K562 (cell line): ENCODE data around the gene NTN3. TPM values are rescaled to one million over a fixed set of nuclear protein-coding genes. Genes with fewer than 3 reads are reported as not detected.
A peak's percentile ranks its signal among the peaks of the same experiment; 100 is the strongest.

Source experiments
- ATAC-seq: fragments of 200-7000 bp; cut with Tn5 transposase; 3 replicates; pipeline ENCODE4 v1.9.1; 2020; ENCODE audit warnings: moderate library complexity
- BruUV-seq: library from RNA; stranded (reverse); fragments of 400-500 nt; replicated peaks from 2 replicates; lab custom pipeline; 2021; lab: Mats Ljungman, UMichigan
- CTCF ChIA-PET: fragments of 300-600 bp; formaldehyde crosslinking; extraction: SDS; loops from one replicate; lab custom pipeline; 2021; ENCODE audit warnings: low intra/inter-chr PET ratio; lab: Yijun Ruan, JAX
- POLR2A ChIA-PET: fragments of 300-600, 350-650 bp; sonication (Branson Sonifier 250); formaldehyde crosslinking; extraction: SDS; loops from one replicate; lab custom pipeline; 2021; ENCODE audit warnings: antibody characterized with exemption, inconsistent platforms; lab: Yijun Ruan, JAX
- DNase-seq, 4 experiments: peaks; one replicate each; pipeline versions ENCODE4 v3.0.0 to v3.0.0-alpha.2; 2011 to 2018; ENCODE audit warnings: low spot score in 3 of 4, mixed read lengths in 3 of 4; ENCODE audit errors: extremely low read depth in 1 of 4
- FAIRE-seq: peaks from 2 replicates; lab custom pipeline; 2011; peaks lifted over from hg19 to GRCh38; lab: Jason Lieb, UNC
- H2AFZ ChIP-seq: 2 replicates; pipeline ENCODE4 v1.6.0; 2011; ENCODE audit warnings: low read depth, low read length, control low read depth, inconsistent platforms
- H3K27ac ChIP-seq: fragments of 200-600 bp; 3 replicates; pipeline ENCODE4 v1.8.0; 2011; ENCODE audit warnings: low read depth, mild to moderate bottlenecking, control low read depth, inconsistent platforms, low read length, moderate library complexity, mixed read lengths; ENCODE audit errors: extremely low read depth
- H3K27me3 ChIP-seq, 2 experiments: fragments of 300-600 bp in 1 of 2; 2 replicates in 1 of 2; 3 replicates in 1 of 2; pipeline versions ENCODE4 v1.6.0 to v1.8.0; 2011; ENCODE audit warnings: inconsistent platforms in 2 of 2, low read length in 2 of 2, mild to moderate bottlenecking in 1 of 2, mixed read lengths in 1 of 2, moderate library complexity in 1 of 2; ENCODE audit not compliant: control insufficient read depth in 2 of 2, insufficient read depth in 2 of 2
- H3K36me3 ChIP-seq: fragments of 300-600 bp; 3 replicates; pipeline ENCODE4 v1.8.0; 2011; ENCODE audit warnings: mild to moderate bottlenecking, low read length, inconsistent platforms; ENCODE audit not compliant: control insufficient read depth, insufficient read depth
- H3K4me1 ChIP-seq, 2 experiments: fragments of 200-600 bp in 1 of 2; replicated peaks in 1 of 2; 2 replicates in 1 of 2; 3 replicates in 1 of 2; pipeline versions ENCODE4 v1.5.1 to v1.8.0; 2011; ENCODE audit warnings: inconsistent platforms in 2 of 2, low read length in 2 of 2, mild to moderate bottlenecking in 1 of 2, mixed read lengths in 1 of 2, moderate library complexity in 1 of 2; ENCODE audit not compliant: control insufficient read depth in 2 of 2, insufficient read depth in 2 of 2
- H3K4me2 ChIP-seq: 2 replicates; pipeline ENCODE4 v1.6.1; 2011; ENCODE audit warnings: low read length, control low read depth, inconsistent platforms, mixed read lengths; ENCODE audit not compliant: insufficient read depth
- H3K4me3 ChIP-seq: fragments of 200-600 bp; sonication (generic), shearing (Covaris generic); 2 replicates; pipeline ENCODE4 v1.5.1; 2016; ENCODE audit warnings: control low read depth, inconsistent platforms
- H3K79me2 ChIP-seq: fragments of 200-600 bp; 3 replicates; pipeline ENCODE4 v1.8.0; 2011; ENCODE audit warnings: low read length, inconsistent platforms; ENCODE audit not compliant: control insufficient read depth, insufficient read depth
- H3K9ac ChIP-seq, 2 experiments: 2 replicates each; pipeline versions ENCODE4 v1.6.0 to v1.6.1; 2011; ENCODE audit warnings: low read depth in 2 of 2, low read length in 2 of 2, control low read depth in 1 of 2, inconsistent platforms in 1 of 2, mild to moderate bottlenecking in 1 of 2, mixed read lengths in 1 of 2; ENCODE audit not compliant: insufficient read depth in 1 of 2
- H3K9me1 ChIP-seq: one replicate; pipeline ENCODE4 v1.6.0; 2011; ENCODE audit warnings: inconsistent platforms, mild to moderate bottlenecking, low read length, moderate library complexity; ENCODE audit not compliant: control insufficient read depth, insufficient read depth
- H3K9me3 ChIP-seq: replicated peaks from 2 replicates; pipeline ENCODE4 v1.5.1; 2011; ENCODE audit warnings: low read depth, low read length, inconsistent platforms; ENCODE audit not compliant: control insufficient read depth, insufficient read depth
- H4K20me1 ChIP-seq: replicated peaks from 2 replicates; pipeline ENCODE4 v1.6.1; 2011; ENCODE audit warnings: low read length, inconsistent platforms, mixed read lengths; ENCODE audit not compliant: control insufficient read depth, insufficient read depth
- FOXA3 ChIP-seq, 2 experiments: fragments of 450-650 bp in 1 of 2; sonication (generic) in 1 of 2; formaldehyde crosslinking; IDR thresholded peaks in 1 of 2; conservative IDR thresholded peaks in 1 of 2; 2 replicates each; pipeline versions ENCODE4 v1.4.0 to v1.8.0; 2020 to 2022; ENCODE audit warnings: mild to moderate bottlenecking in 2 of 2, missing genetic modification reagents in 1 of 2
- LEF1 ChIP-seq: fragments of 450-650 bp; IDR thresholded peaks from 2 replicates; pipeline ENCODE4 v1.6.1; 2016; ENCODE audit warnings: mild to moderate bottlenecking
- PHTF2 ChIP-seq: fragments of 250-450 bp; sonication (Bioruptor Pico); IDR thresholded peaks from 2 replicates; pipeline ENCODE4 v1.5.0; 2021; ENCODE audit warnings: mild to moderate bottlenecking
- POLR2G ChIP-seq: fragments of 200-400 bp; formaldehyde crosslinking; IDR thresholded peaks from 2 replicates; pipeline ENCODE4 v1.6.1; 2017; ENCODE audit warnings: low read depth, mild to moderate bottlenecking, antibody characterized with exemption, low read length, moderate library complexity
- RBBP5 ChIP-seq: fragments of 200-600 bp; sonication (generic); IDR thresholded peaks from 2 replicates; pipeline ENCODE4 v1.6.1; 2012; ENCODE audit warnings: borderline replicate concordance, mild to moderate bottlenecking, low read length, control low read depth, inconsistent platforms; ENCODE audit not compliant: insufficient read depth, poor library complexity, severe bottlenecking
- RBM25 ChIP-seq: fragments of 200-400 bp; formaldehyde crosslinking; IDR thresholded peaks from 2 replicates; pipeline ENCODE4 v1.6.1; 2018; ENCODE audit warnings: low read length, low read depth, moderate library complexity; ENCODE audit not compliant: severe bottlenecking
- RHOXF2B ChIP-seq: fragments of 250-450 bp; sonication (Bioruptor Pico); conservative IDR thresholded peaks from 2 replicates; pipeline ENCODE4 v1.5.1; 2021
- STAT5B ChIP-seq: fragments of 250-450 bp; sonication (Bioruptor Pico); IDR thresholded peaks from 2 replicates; pipeline ENCODE4 v1.8.0; 2021; ENCODE audit warnings: mild to moderate bottlenecking, inconsistent platforms
- TEAD4 ChIP-seq, 2 experiments: sonication (generic) in 1 of 2; formaldehyde crosslinking in 1 of 2; IDR thresholded peaks; 2 replicates each; pipeline versions ENCODE4 v1.6.1 to v1.8.0; 2012 to 2022; ENCODE audit warnings: borderline replicate concordance in 1 of 2, inconsistent platforms in 1 of 2, low read length in 1 of 2, mild to moderate bottlenecking in 1 of 2, missing genetic modification reagents in 1 of 2
- TFE3 ChIP-seq: fragments of 450-650 bp; formaldehyde crosslinking; IDR thresholded peaks from 2 replicates; pipeline ENCODE4 v1.4.0; 2020; ENCODE audit warnings: mild to moderate bottlenecking, mixed read lengths
- ZEB2 ChIP-seq: fragments of 450-650 bp; IDR thresholded peaks from 2 replicates; pipeline ENCODE4 v1.6.1; 2016
- WGBS: fragments of 100-300 bp; shearing (Covaris generic); methylation state at CpG from one replicate; pipeline ENCODE4 v1.1.6; 2016; ENCODE audit warnings: low coverage, mixed read lengths; ENCODE audit not compliant: insufficient coverage; ENCODE audit errors: missing lambda C conversion rate; 5-methylcytosine and 5-hydroxymethylcytosine counted together
- in situ Hi-C: fragments of 300-500 bp; cut with MboI; formaldehyde crosslinking; loops from 4 replicates; pipeline ENCODE4 v1.15.0; 2018; ENCODE audit warnings: inconsistent platforms, mixed read lengths
- intact Hi-C: fragments of 100-400 bp; cut with micrococcal nuclease; formaldehyde crosslinking; loops from 2 replicates; pipeline ENCODE4 v1.14.2; 2022
- polyA plus RNA-seq, 8 experiments: library from polyadenylated mRNA; depleted of rRNA in 4 of 8; stranded (reverse) in 5 of 8; unstranded in 3 of 8; fragments of >200 nt; fragmentation: Nextera tagmentation in 2 of 8; fragmentation: Illumina TruSeq in 1 of 8; extraction: Ambion mirVana in 2 of 8; extraction: Trizol in 1 of 8; gene quantifications; 2 replicates each; pipeline versions ENCODE4 v1.2.1 to v1.2.3, GENCODE V29; 2011 to 2014; ENCODE audit warnings: inconsistent platforms in 1 of 8, missing spikeins in 1 of 8
- total RNA-seq, 7 experiments: library from RNA; depleted of rRNA in 6 of 7; stranded (reverse); fragments of >200 nt in 6 of 7; fragmentation: Illumina TruSeq in 2 of 7; extraction: Trizol in 2 of 7; gene quantifications; 2 replicates each; pipeline versions ENCODE4 v1.2.1 to v1.2.3, GENCODE V29; 2011 to 2021; ENCODE audit warnings: low replicate concordance in 1 of 7
- TF ChIP-seq, protein P1 (sequence below): sonication (generic); IDR thresholded peaks from 2 replicates; pipeline ENCODE4 v1.6.1; 2016
- TF ChIP-seq, protein P2 (sequence below): sonication (generic); formaldehyde crosslinking; IDR thresholded peaks from 2 replicates; pipeline ENCODE4 v1.9.0; 2022; ENCODE audit warnings: mild to moderate bottlenecking, missing genetic modification reagents
- TF ChIP-seq, protein P3 (sequence below): fragments of 250-450 bp; sonication (Bioruptor Pico); IDR thresholded peaks from 2 replicates; pipeline ENCODE4 v1.8.0; 2021; ENCODE audit warnings: mild to moderate bottlenecking, moderate library complexity
- TF ChIP-seq, protein P4 (sequence below): sonication (generic); formaldehyde crosslinking; IDR thresholded peaks from 2 replicates; pipeline ENCODE4 v1.5.0; 2020; ENCODE audit warnings: missing genetic modification reagents

NTN3 gene
- total and polyA plus RNA-seq, 9 of the 15 experiments (the other 6 are each of a cell fraction or from before 2014, with no cell fraction given) = not detected

DNA sequence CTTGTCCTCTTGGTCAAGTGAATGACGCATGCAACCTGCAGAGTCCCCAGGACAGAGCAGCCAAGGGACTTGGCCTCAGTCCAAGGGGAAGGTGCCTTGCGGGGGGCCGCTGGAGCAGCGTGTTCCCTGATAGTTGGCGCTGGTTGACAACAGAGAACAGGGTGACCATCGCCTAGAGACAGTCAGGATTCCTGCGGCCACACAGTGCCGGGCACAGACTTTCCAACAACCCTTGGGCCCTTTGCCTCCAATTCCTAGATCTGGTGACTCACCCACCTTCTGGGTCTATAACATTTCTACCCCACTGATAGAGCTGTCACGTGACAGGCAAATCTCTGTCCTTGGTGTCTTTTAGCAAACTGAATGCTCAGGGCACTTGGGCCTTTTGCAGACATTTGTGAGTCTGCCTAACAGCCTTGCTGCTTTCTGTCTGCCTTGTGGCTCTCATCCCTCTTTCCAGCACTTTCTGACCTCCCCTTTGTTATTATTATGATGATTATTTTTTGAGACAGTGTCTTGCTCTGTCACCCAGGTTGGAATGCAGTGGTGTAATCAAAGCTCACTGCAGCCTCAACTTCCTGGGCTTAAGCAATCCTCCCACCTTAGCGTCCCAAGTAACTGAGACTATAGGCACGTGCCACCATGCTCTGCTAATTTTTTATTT lies 23.0 kb upstream of the NTN3 start:
- Histone ChIP-seq H3K27me3 (no peaks in the 10 kb centered on the region; a peak in 1 of 5 replicates), H3K79me2 (no peaks in the 10 kb centered on the region), H3K9ac (no peak overlapping the region), H4K20me1 (no peaks in the 10 kb centered on the region), H3K9me1 (no peaks in the 10 kb centered on the region), H3K4me1 (peaks cover 0 to 12% of the 10 kb centered on the region in 2 experiments; a peak in 2 of 5 replicates), H3K27ac (no peak overlapping the region), H2AFZ (no peak overlapping the region), H3K4me2 (no peak overlapping the region), H3K9me3 (no peaks in the 10 kb centered on the region), H3K36me3 (peaks cover 87% of the 10 kb centered on the region; the same call in 2 of the 3 replicates), H3K4me3 (no peak overlapping the region)
- intact Hi-C loops = no loop called here
- DNase-seq = no peak
- no peak for FAIRE-seq
- CTCF ChIA-PET = no interaction called here
- no TSS peak for BruUV-seq
- no peak for ATAC-seq
- POLR2A ChIA-PET = interaction anchor here (0.8 to 1.6 kb wide), 3 partner anchors 8 to 12 kb away, joined by 3 to 5 read pairs (median 3); partner anchors contain the start of gene TEDC2
- in situ Hi-C loops = no loop called here
- WGBS = 86% methylated on average over 11 of the region's 11 CpGs
- TF ChIP-seq ZEB2 = no peak
- TF ChIP-seq, protein P1, sequence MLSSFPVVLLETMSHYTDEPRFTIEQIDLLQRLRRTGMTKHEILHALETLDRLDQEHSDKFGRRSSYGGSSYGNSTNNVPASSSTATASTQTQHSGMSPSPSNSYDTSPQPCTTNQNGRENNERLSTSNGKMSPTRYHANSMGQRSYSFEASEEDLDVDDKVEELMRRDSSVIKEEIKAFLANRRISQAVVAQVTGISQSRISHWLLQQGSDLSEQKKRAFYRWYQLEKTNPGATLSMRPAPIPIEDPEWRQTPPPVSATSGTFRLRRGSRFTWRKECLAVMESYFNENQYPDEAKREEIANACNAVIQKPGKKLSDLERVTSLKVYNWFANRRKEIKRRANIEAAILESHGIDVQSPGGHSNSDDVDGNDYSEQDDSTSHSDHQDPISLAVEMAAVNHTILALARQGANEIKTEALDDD = no peak
- TF ChIP-seq, protein P2, sequence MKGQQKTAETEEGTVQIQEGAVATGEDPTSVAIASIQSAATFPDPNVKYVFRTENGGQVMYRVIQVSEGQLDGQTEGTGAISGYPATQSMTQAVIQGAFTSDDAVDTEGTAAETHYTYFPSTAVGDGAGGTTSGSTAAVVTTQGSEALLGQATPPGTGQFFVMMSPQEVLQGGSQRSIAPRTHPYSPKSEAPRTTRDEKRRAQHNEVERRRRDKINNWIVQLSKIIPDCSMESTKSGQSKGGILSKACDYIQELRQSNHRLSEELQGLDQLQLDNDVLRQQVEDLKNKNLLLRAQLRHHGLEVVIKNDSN (CRISPR knock-in tag) = peak; percentile 47
- peak; percentile 52 for TF ChIP-seq TFE3 (CRISPR knock-in tag)
- no peak for TF ChIP-seq LEF1
- TF ChIP-seq, protein P3, sequence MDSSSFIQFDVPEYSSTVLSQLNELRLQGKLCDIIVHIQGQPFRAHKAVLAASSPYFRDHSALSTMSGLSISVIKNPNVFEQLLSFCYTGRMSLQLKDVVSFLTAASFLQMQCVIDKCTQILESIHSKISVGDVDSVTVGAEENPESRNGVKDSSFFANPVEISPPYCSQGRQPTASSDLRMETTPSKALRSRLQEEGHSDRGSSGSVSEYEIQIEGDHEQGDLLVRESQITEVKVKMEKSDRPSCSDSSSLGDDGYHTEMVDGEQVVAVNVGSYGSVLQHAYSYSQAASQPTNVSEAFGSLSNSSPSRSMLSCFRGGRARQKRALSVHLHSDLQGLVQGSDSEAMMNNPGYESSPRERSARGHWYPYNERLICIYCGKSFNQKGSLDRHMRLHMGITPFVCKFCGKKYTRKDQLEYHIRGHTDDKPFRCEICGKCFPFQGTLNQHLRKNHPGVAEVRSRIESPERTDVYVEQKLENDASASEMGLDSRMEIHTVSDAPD (CRISPR knock-in tag) = no peak
- TF ChIP-seq FOXA3 (CRISPR knock-in tag; conservative IDR thresholded peaks at IDR 0.05 in 1 of 2, IDR thresholded peaks at IDR 0.05 in 1 of 2) = no peak
- peak; percentile 50; the same call in 1 of the 2 replicates for TF ChIP-seq POLR2G
- TF ChIP-seq RBBP5 = no peak
- TF ChIP-seq PHTF2 = no peak
- TF ChIP-seq TEAD4 (IDR thresholded peaks at IDR 0.05; ENCODE audit: low read length) = no peak
- no peak for TF ChIP-seq TEAD4 (CRISPR knock-in tag; IDR thresholded peaks at IDR 0.05; ENCODE audit: borderline replicate concordance)
- no peak for TF ChIP-seq STAT5B (CRISPR knock-in tag)
- TF ChIP-seq, protein P4, sequence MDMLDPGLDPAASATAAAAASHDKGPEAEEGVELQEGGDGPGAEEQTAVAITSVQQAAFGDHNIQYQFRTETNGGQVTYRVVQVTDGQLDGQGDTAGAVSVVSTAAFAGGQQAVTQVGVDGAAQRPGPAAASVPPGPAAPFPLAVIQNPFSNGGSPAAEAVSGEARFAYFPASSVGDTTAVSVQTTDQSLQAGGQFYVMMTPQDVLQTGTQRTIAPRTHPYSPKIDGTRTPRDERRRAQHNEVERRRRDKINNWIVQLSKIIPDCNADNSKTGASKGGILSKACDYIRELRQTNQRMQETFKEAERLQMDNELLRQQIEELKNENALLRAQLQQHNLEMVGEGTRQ = 0 out of 2 replicates have a peak, but pooled peaks have one; percentile 18
- TF ChIP-seq RBM25 = no peak
- no peak for TF ChIP-seq RHOXF2B (CRISPR knock-in tag)
